Caco-2 (cell line): ENCODE data around the gene CASP10. TPM values are rescaled to one million over a fixed set of nuclear protein-coding genes. Genes with fewer than 3 reads are reported as not detected.

Experiments used
- BruUV-seq: library from RNA; stranded (reverse); fragments of 400-500 nt; replicated peaks from 2 replicates; lab custom pipeline; 2021; lab: Mats Ljungman, UMichigan
- CTCF ChIA-PET: fragments of 300-600 bp; sonication (Branson Sonifier 250); formaldehyde crosslinking; loops from one replicate; lab custom pipeline; 2022; ENCODE audit warnings: antibody characterized with exemption; lab: Charles Lee
- POLR2A ChIA-PET: fragments of 300-600 bp; sonication (Branson Sonifier 250); formaldehyde crosslinking; loops from one replicate; lab custom pipeline; 2022; ENCODE audit warnings: antibody characterized with exemption; lab: Charles Lee
- DNase-seq, 2 experiments: peaks; one replicate each; pipeline versions ENCODE4 v3.0.0 to v3.0.0-alpha.2; 2020 to 2022
- H3K27me3 ChIP-seq: replicated peaks from 2 replicates; pipeline ENCODE4 v1.6.0; 2011; ENCODE audit warnings: low read length; ENCODE audit not compliant: control insufficient read depth, insufficient read depth
- H3K36me3 ChIP-seq: 2 replicates; pipeline ENCODE4 v1.5.1; 2011; ENCODE audit warnings: low read length; ENCODE audit not compliant: control insufficient read depth, insufficient read depth
- H3K4me1 ChIP-seq: fragments of 250-450 bp; sonication (Bioruptor Pico); 2 replicates; pipeline ENCODE4 v1.5.1; 2020; ENCODE audit warnings: mild to moderate bottlenecking
- H3K4me3 ChIP-seq: 2 replicates; pipeline ENCODE4 v1.5.1; 2011; ENCODE audit warnings: low read depth, mild to moderate bottlenecking, control low read depth, low read length
- H3K9me3 ChIP-seq: fragments of 250-450 bp; sonication (Bioruptor Pico); 2 replicates; pipeline ENCODE4 v1.5.1; 2020; ENCODE audit warnings: mild to moderate bottlenecking, moderate library complexity
- H3K27ac Mint-ChIP-seq: one replicate; pipeline ENCODE4 v1.8.0; 2022; ENCODE audit warnings: mixed read lengths; ENCODE audit not compliant: unreplicated experiment
- H3K27me3 Mint-ChIP-seq: one replicate; pipeline ENCODE4 v1.8.0; 2022; ENCODE audit warnings: mixed read lengths; ENCODE audit not compliant: insufficient read depth, unreplicated experiment
- H3K36me3 Mint-ChIP-seq: one replicate; pipeline ENCODE4 v1.8.0; 2022; ENCODE audit warnings: mild to moderate bottlenecking, mixed read lengths; ENCODE audit not compliant: insufficient read depth, unreplicated experiment
- H3K4me1 Mint-ChIP-seq: one replicate; pipeline ENCODE4 v1.8.0; 2022; ENCODE audit warnings: low read depth, mixed read lengths; ENCODE audit not compliant: unreplicated experiment
- H3K4me3 Mint-ChIP-seq: one replicate; pipeline ENCODE4 v1.8.0; 2022; ENCODE audit warnings: mild to moderate bottlenecking, moderate library complexity, mixed read lengths; ENCODE audit not compliant: unreplicated experiment
- H3K9me3 Mint-ChIP-seq: one replicate; pipeline ENCODE4 v1.8.0; 2022; ENCODE audit warnings: mixed read lengths; ENCODE audit not compliant: unreplicated experiment
- intact Hi-C: fragments of 100-400 bp; cut with micrococcal nuclease; formaldehyde crosslinking; loops from one replicate; pipeline ENCODE4 v1.10.0; 2022; ENCODE audit not compliant: unreplicated experiment
- total RNA-seq: library from RNA; stranded (reverse); gene quantifications from 2 replicates; pipeline ENCODE4 v1.2.3, GENCODE V29; 2022
- TF ChIP-seq, protein P1 (sequence below), 2 experiments: fragments of 200-600 bp in 1 of 2; IDR thresholded peaks; 1 replicate in 1 of 2; 2 replicates in 1 of 2; pipeline versions ENCODE4 v1.5.1 to v1.8.0; 2011 to 2022; ENCODE audit warnings: antibody characterized with exemption in 1 of 2, control low read depth in 1 of 2, inconsistent platforms in 1 of 2, low read depth in 1 of 2, low read length in 1 of 2, mild to moderate bottlenecking in 1 of 2, moderate library complexity in 1 of 2; ENCODE audit not compliant: insufficient read depth in 1 of 2, severe bottlenecking in 1 of 2, unreplicated experiment in 1 of 2

Gene CASP10
- total RNA-seq, 1 experiment from 2014 or later: 5.8 TPM

DNA sequence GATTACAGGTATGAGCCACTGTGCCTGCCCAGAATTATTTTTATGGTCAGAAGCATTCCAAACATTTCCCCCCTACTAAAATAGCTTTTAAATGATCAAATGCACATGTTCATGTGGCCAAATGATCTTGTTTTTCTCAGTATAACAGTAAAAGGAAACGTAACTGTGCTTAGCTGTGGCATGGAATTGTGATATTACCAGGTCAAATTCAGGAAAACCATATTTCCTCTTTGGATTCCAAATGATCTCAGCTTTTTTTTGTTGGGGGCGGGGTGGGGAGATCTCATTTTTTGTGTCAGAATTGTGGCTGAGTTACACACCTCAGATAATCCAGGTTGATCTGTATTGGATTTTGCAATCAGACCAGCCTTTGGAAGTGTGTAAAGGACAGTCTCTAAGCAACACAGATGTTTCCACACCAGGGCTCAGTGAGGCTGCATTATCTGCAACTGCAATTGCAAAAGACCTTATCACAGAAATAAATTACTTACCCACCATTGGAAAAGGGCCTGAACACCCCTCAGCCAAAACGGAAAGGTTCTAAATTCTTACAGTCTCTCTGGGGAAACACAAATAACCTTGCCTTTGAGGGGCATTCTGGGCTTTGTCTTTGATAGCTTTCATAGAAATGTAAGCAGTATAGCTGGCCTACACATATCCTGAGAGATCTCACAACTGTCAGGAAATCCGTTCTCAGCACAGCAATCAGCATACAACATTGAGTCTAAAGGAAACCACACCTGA, 8.4 kb downstream of the CASP10 start:
- Mint-ChIP-seq H3K27me3 (no peaks in the 10 kb centered on the region), H3K36me3 (peaks cover 4% of the 10 kb centered on the region), H3K4me1 (peaks cover 6% of the 10 kb centered on the region), H3K4me3 (no peak overlapping the region), H3K27ac (no peak overlapping the region), H3K9me3 (no peaks in the 10 kb centered on the region)
- Histone ChIP-seq H3K4me1 (0 out of 2 replicates have a peak, but pooled peaks cover 4% of the 10 kb centered on the region), H3K27me3 (no peaks in the 10 kb centered on the region), H3K9me3 (no peaks in the 10 kb centered on the region), H3K4me3 (no peak overlapping the region), H3K36me3 (no peaks in the 10 kb centered on the region; the same call in 1 of the 2 replicates)
- TF ChIP-seq, protein P1, sequence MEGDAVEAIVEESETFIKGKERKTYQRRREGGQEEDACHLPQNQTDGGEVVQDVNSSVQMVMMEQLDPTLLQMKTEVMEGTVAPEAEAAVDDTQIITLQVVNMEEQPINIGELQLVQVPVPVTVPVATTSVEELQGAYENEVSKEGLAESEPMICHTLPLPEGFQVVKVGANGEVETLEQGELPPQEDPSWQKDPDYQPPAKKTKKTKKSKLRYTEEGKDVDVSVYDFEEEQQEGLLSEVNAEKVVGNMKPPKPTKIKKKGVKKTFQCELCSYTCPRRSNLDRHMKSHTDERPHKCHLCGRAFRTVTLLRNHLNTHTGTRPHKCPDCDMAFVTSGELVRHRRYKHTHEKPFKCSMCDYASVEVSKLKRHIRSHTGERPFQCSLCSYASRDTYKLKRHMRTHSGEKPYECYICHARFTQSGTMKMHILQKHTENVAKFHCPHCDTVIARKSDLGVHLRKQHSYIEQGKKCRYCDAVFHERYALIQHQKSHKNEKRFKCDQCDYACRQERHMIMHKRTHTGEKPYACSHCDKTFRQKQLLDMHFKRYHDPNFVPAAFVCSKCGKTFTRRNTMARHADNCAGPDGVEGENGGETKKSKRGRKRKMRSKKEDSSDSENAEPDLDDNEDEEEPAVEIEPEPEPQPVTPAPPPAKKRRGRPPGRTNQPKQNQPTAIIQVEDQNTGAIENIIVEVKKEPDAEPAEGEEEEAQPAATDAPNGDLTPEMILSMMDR (IDR thresholded peaks at IDR 0.05; ENCODE audit: insufficient read depth in 1 of 2, low read depth in 1 of 2, low read length in 1 of 2, severe bottlenecking in 1 of 2, unreplicated experiment in 1 of 2): no peak
- no TSS peak for BruUV-seq
- intact Hi-C loops: no loop called here
- ChIA-PET POLR2A (no interaction called here), CTCF (interaction anchor here (1.4 kb wide), 1 partner anchor 9 kb away, joined by 4 read pairs; the partner anchor contains the start of gene CASP10)
- peak in 1 of 2 experiments; percentile 16 for DNase-seq

DNA sequence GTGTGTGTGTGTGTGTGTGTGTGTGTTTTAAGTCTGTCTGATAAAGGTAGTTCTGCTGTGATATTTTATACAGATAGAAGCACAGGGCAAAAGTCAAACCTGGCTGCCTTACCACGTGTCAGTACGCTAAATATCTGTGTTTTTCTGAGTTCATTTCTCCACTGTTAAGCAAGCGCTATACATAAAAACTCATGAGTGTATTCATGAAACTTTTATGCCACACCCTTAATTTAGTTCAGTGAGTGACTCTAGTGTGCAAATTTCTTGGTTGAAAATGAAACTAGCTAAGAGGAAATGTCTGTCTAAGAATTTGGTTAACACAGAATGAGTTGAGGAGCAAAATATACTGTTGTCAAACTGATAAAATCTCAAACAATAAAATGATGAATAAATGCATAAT, 11.2 kb downstream of the CASP10 start:
- H3K4me1 Mint-ChIP-seq: peaks cover 6% of the 10 kb centered on the region
- Histone ChIP-seq H3K27me3 (no peaks in the 10 kb centered on the region), H3K4me1 (0 out of 2 replicates have a peak, but pooled peaks cover 4% of the 10 kb centered on the region), H3K4me3 (no peak overlapping the region), H3K9me3 (no peaks in the 10 kb centered on the region), H3K36me3 (no peaks in the 10 kb centered on the region)
- intact Hi-C loops: no loop called here
- H3K36me3 Mint-ChIP-seq: peaks cover 5% of the 10 kb centered on the region
- no peak overlapping the region for H3K4me3 Mint-ChIP-seq
- H3K27ac Mint-ChIP-seq: no peak overlapping the region
- no peaks in the 10 kb centered on the region for H3K27me3 Mint-ChIP-seq
- no TSS peak for BruUV-seq
- DNase-seq: no peak
- TF ChIP-seq, protein P1 (IDR thresholded peaks at IDR 0.05; ENCODE audit: insufficient read depth in 1 of 2, low read depth in 1 of 2, low read length in 1 of 2, severe bottlenecking in 1 of 2, unreplicated experiment in 1 of 2): no peak
- POLR2A ChIA-PET: no interaction called here
- CTCF ChIA-PET: no interaction called here
- no peaks in the 10 kb centered on the region for H3K9me3 Mint-ChIP-seq

DNA sequence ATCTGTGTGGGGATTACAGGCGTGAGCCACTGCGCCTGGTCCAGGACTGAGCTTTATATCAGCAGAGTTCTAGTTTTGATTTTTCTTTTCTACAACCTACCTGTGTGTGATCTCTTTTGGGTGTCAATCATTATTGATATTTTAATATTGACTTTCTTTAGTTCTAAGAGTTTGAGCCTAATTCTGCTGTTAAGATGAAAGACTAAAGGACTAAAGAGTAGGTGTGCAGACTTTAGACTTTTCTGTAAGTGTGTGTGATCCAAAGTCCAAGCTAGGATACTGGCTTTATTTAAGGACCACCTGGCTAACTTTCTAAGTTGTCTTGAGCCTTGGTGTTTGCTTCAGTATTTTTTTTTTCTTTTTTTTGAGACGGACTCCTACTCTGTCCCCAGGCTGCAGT, 12.4 kb downstream of the CASP10 start:
- Mint-ChIP-seq H3K27me3 (no peaks in the 10 kb centered on the region), H3K27ac (no peak overlapping the region), H3K36me3 (peaks cover 5% of the 10 kb centered on the region), H3K4me1 (peaks cover 6% of the 10 kb centered on the region), H3K4me3 (no peak overlapping the region), H3K9me3 (no peaks in the 10 kb centered on the region)
- TF ChIP-seq, protein P1 (IDR thresholded peaks at IDR 0.05; ENCODE audit: insufficient read depth in 1 of 2, low read depth in 1 of 2, low read length in 1 of 2, severe bottlenecking in 1 of 2, unreplicated experiment in 1 of 2): no peak
- H3K4me3 ChIP-seq: no peak overlapping the region
- H3K36me3 ChIP-seq: no peaks in the 10 kb centered on the region
- no TSS peak for BruUV-seq
- ChIA-PET CTCF (interaction anchor here (1.3 to 1.4 kb wide), 3 partner anchors 13 to 126 kb away, joined by 3 to 7 read pairs (median 5); partner anchors contain the start of gene CASP10), POLR2A (no interaction called here)
- DNase-seq: no peak
- 0 out of 2 replicates have a peak, but pooled peaks cover 4% of the 10 kb centered on the region for H3K4me1 ChIP-seq
- intact Hi-C loops: no loop called here
- H3K9me3 ChIP-seq: no peaks in the 10 kb centered on the region
- no peaks in the 10 kb centered on the region for H3K27me3 ChIP-seq
